ACHN (cell line): ENCODE measurements around the gene KCNMA1.

ENCODE experiments used
- DNase-seq: peaks from one replicate; pipeline ENCODE4 v3.0.0-alpha.2; 2015
- in situ Hi-C: cut with HindIII; loops from 2 replicates; pipeline ENCODE4 v1.10.0; 2017; ENCODE audit warnings: low sequenced_read_pairs, low pct_ligation_motif_present, low pct_unique_long_range_greater_than_20kb

The KCNMA1 gene

DNA sequence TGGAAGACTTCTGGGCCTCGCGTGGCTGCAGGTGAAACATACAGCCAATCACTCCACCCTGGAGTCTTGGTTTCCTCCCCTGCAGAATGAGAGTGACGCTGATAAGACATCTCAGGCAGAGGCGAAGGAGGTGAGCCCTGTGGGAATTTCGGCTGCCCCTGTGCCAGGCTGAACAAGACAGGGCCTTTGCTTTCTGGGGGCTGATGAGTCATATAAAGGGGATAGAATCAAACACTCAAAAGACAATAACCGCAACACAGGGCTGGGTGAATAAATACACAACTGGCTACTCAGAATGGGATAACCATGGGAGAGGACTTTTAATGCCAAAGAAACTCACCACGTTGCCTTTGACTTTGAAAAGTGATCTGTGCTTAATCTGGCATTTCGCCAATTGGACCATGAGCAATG, 143.8 kb downstream of the KCNMA1 start:
- in situ Hi-C loops, result no loop called here
- DNase-seq, result no peak

DNA sequence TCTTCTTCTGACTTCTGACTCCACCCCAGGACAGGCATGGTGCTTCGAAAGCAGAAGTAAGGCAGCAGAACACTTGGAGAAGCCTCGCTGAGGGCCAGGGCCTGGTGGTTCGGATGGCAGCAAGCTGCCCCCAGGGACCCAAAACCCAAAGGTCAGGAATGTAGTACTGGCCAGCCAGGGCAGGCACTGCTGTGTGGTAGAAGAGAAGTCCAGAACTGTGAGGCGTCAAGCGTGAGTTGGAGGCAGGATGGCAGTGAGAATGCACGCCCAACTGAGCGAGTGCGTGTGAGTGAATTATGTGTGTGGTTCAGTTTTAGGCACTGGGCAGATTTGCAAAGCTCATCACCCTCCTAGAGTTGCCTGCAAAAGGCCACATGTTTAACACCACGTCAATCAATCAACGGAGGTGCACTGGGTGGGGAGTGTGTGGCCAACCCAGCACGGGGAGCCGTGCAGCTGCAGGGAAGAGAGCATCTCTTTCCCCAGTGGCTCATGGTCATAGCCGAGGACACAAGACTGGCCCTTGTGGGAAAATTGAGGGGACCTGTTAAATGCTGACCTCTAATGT, 144.3 kb downstream of the KCNMA1 start:
- no peak for DNase-seq
- in situ Hi-C loops, result no loop called here

DNA sequence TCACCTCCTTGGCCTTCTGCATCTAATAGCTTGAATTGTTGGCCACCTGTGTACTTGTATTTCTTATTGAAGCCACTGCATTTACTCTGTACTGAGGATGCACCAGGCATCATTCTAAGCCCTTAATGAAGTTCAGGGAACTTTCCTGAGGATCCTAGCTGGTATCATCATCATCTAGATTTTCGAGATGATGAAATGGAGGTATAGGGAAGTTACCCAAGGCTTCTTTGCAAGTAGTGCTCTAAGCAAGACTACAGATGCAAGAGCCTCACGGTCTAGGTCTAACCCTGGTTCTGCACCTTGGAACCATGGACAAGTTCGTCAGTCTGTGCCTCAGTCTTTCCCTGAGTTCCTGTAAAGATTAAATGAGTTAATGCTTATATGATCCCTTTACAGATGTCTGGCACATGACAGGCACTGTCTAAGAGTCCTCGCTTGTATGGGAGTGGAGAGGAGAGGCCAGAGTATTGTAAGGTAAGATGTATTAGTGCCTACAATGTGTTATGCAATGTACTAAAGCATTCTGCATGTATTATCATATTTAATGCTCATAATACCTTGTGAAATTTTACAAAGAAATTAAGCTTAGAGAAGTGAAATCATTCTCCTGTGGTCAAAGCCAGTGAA, 145.1 kb downstream of the KCNMA1 start:
- no peak for DNase-seq
- in situ Hi-C loops, result no loop called here

DNA sequence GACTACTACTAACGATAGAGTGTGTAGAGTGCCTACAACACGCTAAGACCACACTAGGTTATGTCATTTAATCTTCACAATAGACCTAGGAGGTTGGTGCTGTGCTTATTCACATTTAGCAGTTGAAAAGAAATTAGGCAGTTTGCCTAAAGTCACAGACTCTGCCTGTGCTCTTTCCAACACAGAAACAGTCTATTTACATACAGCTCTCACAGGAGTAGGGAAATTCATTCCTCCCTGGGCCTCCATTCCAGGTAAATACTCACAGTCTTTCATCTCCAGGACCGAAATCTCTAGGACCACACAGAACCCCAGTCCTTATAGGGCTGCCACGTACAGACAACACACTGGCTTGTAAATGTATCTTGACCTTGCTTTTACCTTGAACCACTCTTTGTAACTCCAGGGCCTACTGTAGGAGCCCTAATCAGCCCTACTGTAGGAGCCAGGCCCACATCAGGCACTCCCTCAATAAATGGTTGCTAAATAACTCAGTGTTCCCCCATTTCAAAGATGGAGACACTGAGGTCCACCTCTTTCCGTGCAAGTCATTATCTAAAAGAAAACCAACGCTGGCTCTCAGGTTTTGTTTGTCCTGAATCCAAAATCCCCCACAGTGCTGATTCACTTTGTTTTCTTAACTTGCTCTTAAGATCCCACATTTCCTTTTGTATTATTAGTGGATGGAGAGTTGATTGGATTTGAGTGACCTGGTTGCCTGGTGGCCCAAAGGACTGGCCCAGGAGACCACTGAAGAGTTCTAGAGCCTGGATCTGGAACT, 146.9 kb downstream of the KCNMA1 start:
- in situ Hi-C loops, result no loop called here
- DNase-seq, result no peak

DNA sequence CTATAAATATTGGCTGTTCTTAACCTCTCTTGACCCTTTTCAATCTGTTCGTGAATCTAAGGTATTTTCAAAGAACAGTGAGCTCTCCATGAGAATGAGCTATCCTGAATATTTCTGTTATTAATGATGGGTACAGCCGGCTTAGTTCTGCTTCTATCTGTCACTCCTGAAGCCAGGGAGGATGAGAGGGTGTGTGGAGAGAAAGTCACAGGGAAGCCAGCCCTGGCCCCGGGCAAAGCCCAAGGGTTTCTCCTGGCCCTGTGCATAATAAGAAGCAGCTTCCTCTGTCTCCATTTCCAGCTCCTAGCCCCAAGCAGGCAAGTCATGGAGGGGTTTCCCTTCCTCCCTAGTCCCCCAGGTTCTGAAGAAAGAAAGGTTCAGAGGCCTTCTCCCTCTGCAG, 151.1 kb downstream of the KCNMA1 start:
- no peak for DNase-seq
- in situ Hi-C loops, result loop anchor here (10.0 kb wide), 1 partner anchor 158 kb away; no protein-coding TSS in a partner anchor

DNA sequence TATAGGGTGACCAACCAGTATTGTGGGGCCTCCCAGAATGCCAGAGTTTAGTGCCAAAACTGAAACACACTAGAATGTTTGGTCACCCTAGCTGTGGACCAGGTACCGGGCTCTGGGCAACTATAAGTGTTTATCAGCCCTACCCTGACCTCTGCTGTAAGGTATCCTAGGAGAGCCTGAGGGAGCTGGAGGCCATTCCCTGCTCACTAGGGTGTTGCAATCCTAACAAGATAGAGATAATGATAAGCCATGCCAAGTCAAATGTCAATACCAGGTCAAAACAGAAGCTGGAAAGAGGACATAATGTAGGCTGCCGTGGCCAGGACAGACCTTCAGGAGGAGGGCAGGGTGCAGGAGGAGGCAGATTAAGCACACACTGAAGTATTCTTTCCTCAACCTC, 151.8 kb downstream of the KCNMA1 start:
- in situ Hi-C loops, result loop anchor here (10.0 kb wide), 1 partner anchor 159 kb away; no protein-coding TSS in a partner anchor
- DNase-seq, result no peak

DNA sequence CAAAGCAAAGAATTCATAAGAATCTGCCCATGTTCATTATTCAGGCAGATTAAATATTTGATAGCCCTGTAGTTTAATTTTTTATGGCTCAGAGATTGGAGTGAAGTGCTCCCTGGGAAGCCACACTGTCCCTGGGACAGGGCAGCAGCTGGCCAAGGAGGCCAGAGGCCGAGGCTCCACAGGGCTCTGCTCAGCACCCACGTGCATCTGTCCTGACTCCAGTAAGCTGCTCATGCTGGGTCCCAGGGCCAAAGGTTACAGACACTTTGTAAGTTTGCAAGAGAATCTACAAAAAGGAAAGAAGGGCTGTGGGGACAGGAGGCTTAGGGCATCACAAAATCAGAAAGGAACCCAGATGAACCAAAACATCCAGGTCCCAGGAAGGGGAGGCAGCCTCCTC, 155.5 kb downstream of the KCNMA1 start:
- DNase-seq, result no peak
- in situ Hi-C loops, result loop anchor here (10.0 kb wide), 1 partner anchor 163 kb away; no protein-coding TSS in a partner anchor

DNA sequence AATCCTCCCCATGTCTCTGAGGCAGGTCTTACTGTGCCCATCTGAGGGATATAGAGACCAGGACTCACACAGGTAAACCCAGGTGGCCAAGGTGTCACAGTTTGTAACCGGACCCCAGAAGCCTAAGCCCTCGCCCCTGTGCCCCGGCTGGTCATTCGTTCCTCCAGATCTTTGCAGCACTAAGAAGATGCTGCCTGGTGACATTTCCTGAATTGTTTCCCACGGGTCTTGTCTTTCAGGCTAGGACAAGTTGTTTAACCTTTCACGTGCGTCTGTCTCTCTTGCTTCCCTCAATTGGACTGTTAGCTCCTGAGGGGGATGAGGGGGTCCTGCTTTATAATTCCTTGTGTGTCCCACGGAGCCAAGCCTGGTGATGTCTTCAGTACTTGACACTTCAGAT, 158.0 kb downstream of the KCNMA1 start:
- no peak for DNase-seq
- in situ Hi-C loops, result no loop called here

DNA sequence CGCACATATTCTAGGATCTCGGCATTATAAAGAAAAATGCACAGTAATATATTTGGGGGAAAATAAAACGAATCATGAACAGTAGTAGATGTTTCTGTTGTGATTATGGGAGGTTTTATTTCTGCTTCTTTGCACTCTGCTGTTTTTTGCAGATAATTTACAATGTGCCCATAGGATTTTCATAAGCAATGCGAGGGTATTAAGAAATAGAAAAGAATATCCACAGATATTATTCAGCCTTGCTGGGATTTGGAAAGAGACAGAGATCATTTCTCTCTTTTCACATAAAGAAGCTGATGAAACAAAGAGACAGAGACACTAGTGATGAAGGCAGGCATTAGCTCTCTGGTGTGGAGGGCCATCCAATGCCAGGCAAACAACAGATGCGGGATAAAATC, 158.6 kb downstream of the KCNMA1 start:
- no peak for DNase-seq
- in situ Hi-C loops, result no loop called here

DNA sequence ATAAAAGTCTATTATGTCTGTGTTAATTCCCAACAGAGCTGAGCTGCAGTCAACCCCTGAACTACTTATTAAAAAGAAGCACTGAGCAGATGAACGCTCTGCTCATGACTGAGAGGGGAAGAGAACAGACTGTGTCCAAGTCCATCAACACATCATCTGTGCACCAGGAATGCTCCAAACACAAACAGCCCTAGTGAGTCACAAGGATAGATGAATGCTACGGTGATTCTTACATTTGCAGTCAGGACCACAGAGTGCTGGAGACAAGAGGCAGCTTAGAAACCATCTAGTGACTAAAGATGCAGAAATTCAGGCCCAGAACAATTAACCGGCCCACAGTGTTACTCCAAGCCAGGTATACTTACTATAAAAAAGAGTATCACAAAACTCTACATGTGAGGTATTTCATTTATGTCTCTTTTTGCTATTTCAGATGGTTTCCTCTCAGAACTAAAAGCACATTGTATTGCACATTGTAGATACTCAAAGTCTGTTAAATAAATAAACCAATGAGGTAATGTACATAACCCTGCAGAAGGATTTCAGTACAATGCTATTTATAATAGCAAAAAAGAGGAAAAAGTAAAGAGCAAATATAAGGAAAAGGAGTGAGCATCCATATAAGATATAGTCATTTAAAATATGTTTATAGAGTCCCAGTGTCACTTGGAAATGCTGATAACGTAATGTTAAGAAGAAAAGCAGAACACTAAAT, 159.2 kb downstream of the KCNMA1 start:
- in situ Hi-C loops, result no loop called here
- peak; percentile 75 for DNase-seq

DNA sequence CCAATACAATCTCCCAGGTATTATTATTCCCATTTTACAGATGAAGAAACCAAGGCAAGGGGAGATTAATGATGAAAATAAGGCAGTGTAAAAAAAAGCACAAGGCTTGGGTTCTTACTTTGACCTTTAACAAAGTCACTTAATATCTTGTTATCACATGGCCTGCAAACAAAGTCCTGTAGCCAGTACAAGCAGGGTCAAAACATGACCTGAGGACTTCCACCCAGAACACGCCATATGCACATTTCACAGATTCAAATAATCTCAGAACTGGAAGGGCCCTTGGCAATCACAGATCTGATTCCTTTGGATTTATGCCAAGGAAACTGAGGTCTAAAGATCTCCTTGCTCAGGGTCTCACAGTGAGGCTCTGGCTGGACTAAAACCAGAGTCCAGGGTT, 162.1 kb downstream of the KCNMA1 start:
- in situ Hi-C loops, result no loop called here
- DNase-seq, result no peak

DNA sequence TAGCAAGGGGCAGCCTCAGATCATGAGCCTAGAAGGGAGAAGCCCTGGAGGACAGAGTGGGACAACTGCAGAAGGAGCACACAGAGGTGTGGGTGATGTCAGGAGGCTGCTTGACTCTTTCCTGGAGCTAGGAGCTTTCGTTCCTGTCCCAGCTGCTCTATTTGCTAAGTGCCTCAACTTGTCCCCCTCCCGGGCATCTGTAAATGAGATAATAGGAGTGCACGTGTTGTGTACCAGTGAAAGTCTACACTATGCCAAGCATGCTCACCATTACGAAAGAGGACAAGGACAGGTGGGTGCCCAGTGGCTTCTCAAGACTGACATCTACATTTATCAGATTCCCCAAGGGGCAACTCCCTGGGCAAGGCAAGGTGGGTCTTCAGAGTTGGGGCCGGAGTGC, 162.7 kb downstream of the KCNMA1 start:
- DNase-seq, result no peak
- in situ Hi-C loops, result no loop called here

DNA sequence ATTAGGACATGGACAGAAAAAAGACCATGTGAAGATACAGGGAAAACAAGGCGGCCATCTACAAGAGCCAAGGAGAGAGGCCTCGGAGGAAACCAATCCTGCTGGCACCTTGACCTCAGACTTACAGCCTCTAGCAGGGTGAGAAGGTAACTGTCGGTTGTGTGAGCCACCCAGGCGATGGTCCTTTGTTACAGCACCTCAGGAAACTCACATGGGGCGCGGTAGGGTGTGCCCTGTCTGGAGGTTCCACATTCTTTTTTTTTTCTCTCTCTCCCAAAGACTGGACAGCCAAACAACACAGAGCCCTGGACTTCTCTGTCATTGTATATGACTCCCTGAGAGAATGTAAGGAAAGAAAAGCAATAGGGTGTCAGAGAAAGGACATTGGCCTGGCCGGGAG, 163.2 kb downstream of the KCNMA1 start:
- in situ Hi-C loops, result no loop called here
- DNase-seq, result no peak

DNA sequence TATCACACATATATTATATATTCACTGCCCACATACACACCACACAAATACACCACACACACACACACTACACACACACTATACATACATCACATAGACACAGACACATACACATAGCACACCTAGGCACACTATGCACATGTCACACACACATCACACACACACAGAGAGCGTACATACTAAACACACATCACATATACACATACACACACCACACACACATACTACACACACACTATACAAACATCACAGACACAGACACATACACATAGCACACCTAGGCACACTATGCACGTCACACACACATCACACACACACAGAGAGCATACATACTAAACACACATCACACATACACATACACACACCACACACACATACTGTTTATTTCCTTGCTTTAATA, 165.5 kb downstream of the KCNMA1 start:
- no peak for DNase-seq
- in situ Hi-C loops, result no loop called here

DNA sequence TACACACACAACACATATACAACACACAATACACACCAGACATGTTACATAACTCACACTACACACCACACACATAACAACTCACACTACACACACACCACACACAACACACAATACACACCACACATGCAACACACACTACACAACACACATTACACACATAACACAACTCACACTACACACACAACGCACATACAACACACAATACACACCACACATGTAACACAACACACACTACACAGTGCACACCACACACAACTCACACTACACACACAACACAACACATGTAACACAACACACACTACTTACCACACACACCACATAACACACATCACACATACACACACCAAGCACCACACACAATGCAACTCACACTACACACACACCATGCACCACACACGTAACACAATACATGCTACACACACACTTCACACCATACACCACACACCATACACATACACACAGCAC, 166.5 kb downstream of the KCNMA1 start:
- in situ Hi-C loops, result no loop called here
- no peak for DNase-seq

DNA sequence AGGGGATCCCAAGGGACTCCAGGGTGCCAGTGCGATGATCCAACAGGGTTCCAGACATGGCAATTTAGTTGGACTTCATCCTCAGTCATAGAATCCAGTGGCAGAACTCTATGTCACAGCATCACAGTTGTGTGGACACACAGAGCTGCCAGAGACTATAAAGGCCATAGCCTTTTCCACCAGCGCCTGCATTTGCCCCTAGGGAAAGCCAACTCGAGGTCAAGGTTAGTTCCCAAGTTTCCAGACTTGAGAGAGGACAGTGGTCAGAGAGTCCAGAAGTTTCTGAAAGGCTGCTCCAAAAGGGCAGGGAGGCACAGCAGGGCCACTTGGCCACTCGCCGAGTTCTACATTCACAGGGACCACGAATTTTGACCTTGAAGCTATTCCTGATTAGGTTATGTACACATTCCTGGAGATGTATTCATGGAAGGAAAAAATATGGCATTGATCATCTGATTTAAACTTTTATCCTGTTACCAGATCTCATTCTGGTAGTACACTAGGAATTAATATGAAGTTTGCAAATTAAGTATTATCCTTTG, 170.1 kb downstream of the KCNMA1 start:
- no peak for DNase-seq
- in situ Hi-C loops, result no loop called here

DNA sequence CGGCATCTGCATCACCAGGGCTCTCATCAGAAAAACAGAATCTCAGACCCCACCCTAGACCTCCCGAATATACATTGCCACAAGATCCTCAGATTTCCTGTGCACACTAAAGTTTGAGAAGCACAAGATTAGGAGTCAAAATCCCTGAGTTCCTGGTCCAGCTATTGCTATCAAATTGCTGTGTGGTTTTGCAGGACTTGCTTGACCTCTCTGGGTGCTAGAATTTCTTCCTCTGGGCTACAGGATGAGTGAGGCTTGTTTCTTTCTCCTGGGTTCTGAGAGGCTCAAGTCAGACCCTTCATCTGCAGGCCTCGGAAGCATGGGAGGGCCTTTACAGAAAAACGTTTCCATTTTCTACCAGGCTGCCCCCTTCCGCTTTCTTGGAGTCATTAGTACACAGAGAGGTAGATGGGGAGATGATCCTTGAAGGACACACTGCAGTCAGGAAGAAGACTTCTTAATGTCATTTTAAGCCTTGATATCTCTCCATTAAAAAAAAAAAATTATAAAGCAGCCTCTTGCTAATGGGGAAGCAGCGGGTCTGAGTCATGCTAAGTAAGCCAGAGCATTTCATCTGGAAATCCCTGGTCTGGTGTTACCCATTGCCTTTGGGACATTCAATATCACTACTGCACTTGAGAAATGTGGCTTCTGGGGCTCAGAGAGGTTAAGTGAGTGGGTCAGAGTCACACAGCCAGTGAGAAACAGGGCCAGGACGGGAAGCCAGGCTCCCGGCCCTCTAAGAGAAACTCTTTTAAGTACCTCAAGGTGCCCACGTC, 173.5 kb downstream of the KCNMA1 start:
- in situ Hi-C loops, result no loop called here
- DNase-seq, result no peak

DNA sequence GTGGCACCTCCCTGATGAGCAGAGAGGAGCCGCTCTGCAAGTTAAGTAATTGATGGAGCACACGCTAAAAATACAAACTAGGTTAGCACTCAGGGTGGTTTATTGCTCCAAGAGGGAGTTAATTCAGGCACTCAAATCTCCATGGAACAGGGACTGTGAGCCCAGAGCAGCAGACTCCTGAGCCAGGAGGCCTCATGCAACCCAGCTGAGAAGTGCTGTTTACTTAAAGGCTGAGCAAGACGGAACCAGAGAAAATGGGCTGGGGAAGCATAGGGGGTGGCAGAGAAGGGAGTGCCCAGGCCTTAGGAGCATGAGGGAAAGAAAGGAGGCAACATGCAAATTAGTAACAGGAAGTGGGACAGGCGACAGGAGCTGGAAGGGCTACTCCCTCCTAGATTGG, 174.1 kb downstream of the KCNMA1 start:
- no peak for DNase-seq
- in situ Hi-C loops, result no loop called here
